HEK293 (cell line): ENCODE data around the gene SREBF1.
A peak's percentile ranks its signal among the peaks of the same experiment; 100 is the strongest.

Experiments used
- CTCF ChIA-PET: fragments of 350-600 bp; formaldehyde crosslinking; extraction: SDS; loops from one replicate; lab custom pipeline; 2021; ENCODE audit warnings: antibody characterized with exemption; lab: Yijun Ruan, JAX
- POLR2A ChIA-PET: fragments of 300-600 bp; formaldehyde crosslinking; extraction: SDS; loops from one replicate; lab custom pipeline; 2020; ENCODE audit warnings: antibody characterized with exemption, inconsistent platforms; lab: Yijun Ruan, JAX
- H3K27ac ChIP-seq: fragments of 200-500 bp; sonication (Bioruptor generic); 2 replicates; pipeline ENCODE4 v1.5.1; 2014; ENCODE audit warnings: low read depth, low read length, control low read depth, inconsistent platforms; ENCODE audit errors: extremely low read depth
- H3K36me3 ChIP-seq, 2 experiments: fragments of 200-500 bp in 1 of 2; sonication (Bioruptor generic) in 1 of 2; 1 replicate in 1 of 2; 2 replicates in 1 of 2; pipeline ENCODE4 v1.5.1; 2014 to 2017; ENCODE audit warnings: inconsistent platforms in 2 of 2, low read length in 2 of 2; ENCODE audit not compliant: control insufficient read depth in 2 of 2, insufficient read depth in 1 of 2
- H3K4me1 ChIP-seq: fragments of 200-500 bp; sonication (Bioruptor generic); 2 replicates; pipeline ENCODE4 v1.5.1; 2014; ENCODE audit warnings: mild to moderate bottlenecking, low read length, inconsistent platforms; ENCODE audit not compliant: control insufficient read depth, insufficient read depth
- H3K4me3 ChIP-seq: 2 replicates; pipeline ENCODE4 v1.5.1; 2011; ENCODE audit warnings: low read depth, mild to moderate bottlenecking, control low read depth, low read length, moderate library complexity
- H3K9me3 ChIP-seq: fragments of 200-500 bp; sonication (Bioruptor generic); 2 replicates; pipeline ENCODE4 v1.5.1; 2014; ENCODE audit warnings: low read depth, low read length, inconsistent platforms; ENCODE audit not compliant: control insufficient read depth, insufficient read depth
- KLF8 ChIP-seq: fragments of 450-650 bp; formaldehyde crosslinking; IDR thresholded peaks from 2 replicates; pipeline ENCODE4 v1.5.1; 2016; ENCODE audit warnings: missing biosample characterization, missing genetic modification characterization
- SETDB1 ChIP-seq: IDR thresholded peaks from one replicate; pipeline ENCODE4 v1.6.1; 2017; ENCODE audit warnings: mild to moderate bottlenecking, low read length, moderate library complexity, mixed read lengths; ENCODE audit not compliant: insufficient read length
- SP2 ChIP-seq: fragments of 450-650 bp; formaldehyde crosslinking; IDR thresholded peaks from 2 replicates; pipeline ENCODE4 v1.5.1; 2016; ENCODE audit warnings: missing biosample characterization, missing genetic modification characterization
- SP7 ChIP-seq: fragments of 450-650 bp; formaldehyde crosslinking; IDR thresholded peaks from 2 replicates; pipeline ENCODE4 v1.5.1; 2016; ENCODE audit warnings: missing biosample characterization, missing genetic modification characterization
- ZBTB17 ChIP-seq: fragments of 450-650 bp; formaldehyde crosslinking; IDR thresholded peaks from 2 replicates; pipeline ENCODE4 v1.5.1; 2016; ENCODE audit warnings: missing biosample characterization, missing genetic modification characterization
- ZBTB20 ChIP-seq: fragments of 450-650 bp; formaldehyde crosslinking; IDR thresholded peaks from 2 replicates; pipeline ENCODE4 v1.5.1; 2016; ENCODE audit warnings: missing biosample characterization, missing genetic modification characterization
- ZBTB48 ChIP-seq: fragments of 450-650 bp; formaldehyde crosslinking; IDR thresholded peaks from 2 replicates; pipeline ENCODE4 v1.5.1; 2016; ENCODE audit warnings: missing biosample characterization, missing genetic modification characterization
- ZBTB7A ChIP-seq: fragments of 450-650 bp; formaldehyde crosslinking; IDR thresholded peaks from 2 replicates; pipeline ENCODE4 v1.5.1; 2016; ENCODE audit warnings: low read depth, missing biosample characterization, missing genetic modification characterization
- ZNF112 ChIP-seq: fragments of 450-650 bp; formaldehyde crosslinking; IDR thresholded peaks from 2 replicates; pipeline ENCODE4 v1.5.0; 2017; ENCODE audit warnings: missing biosample characterization, missing genetic modification characterization
- ZNF24 ChIP-seq: fragments of 450-650 bp; formaldehyde crosslinking; IDR thresholded peaks from 2 replicates; pipeline ENCODE4 v1.5.1; 2016; ENCODE audit warnings: missing biosample characterization, missing genetic modification characterization
- ZNF391 ChIP-seq: fragments of 450-650 bp; formaldehyde crosslinking; IDR thresholded peaks from 2 replicates; pipeline ENCODE4 v1.5.1; 2016; ENCODE audit warnings: low read depth, missing biosample characterization, missing genetic modification characterization, borderline replicate concordance
- ZNF621 ChIP-seq: fragments of 450-650 bp; formaldehyde crosslinking; IDR thresholded peaks from 2 replicates; pipeline ENCODE4 v1.5.1; 2017; ENCODE audit warnings: missing biosample characterization, missing genetic modification characterization
- ZNF629 ChIP-seq: fragments of 450-650 bp; formaldehyde crosslinking; IDR thresholded peaks from 2 replicates; pipeline ENCODE4 v1.5.1; 2017; ENCODE audit warnings: missing biosample characterization, missing genetic modification characterization
- ZNF76 ChIP-seq: fragments of 450-650 bp; formaldehyde crosslinking; IDR thresholded peaks from 2 replicates; pipeline ENCODE4; 2016; ENCODE audit warnings: low read depth, missing biosample characterization, missing genetic modification characterization, borderline replicate concordance
- ZSCAN23 ChIP-seq: fragments of 450-650 bp; formaldehyde crosslinking; IDR thresholded peaks from 2 replicates; pipeline ENCODE4 v1.5.1; 2016; ENCODE audit warnings: missing biosample characterization, missing genetic modification characterization
- TF ChIP-seq, protein P1 (sequence below): fragments of 450-650 bp; formaldehyde crosslinking; IDR thresholded peaks from 2 replicates; pipeline ENCODE4 v1.5.1; 2017; ENCODE audit warnings: missing biosample characterization, missing genetic modification characterization
- TF ChIP-seq, protein P2 (sequence below): fragments of 450-650 bp; formaldehyde crosslinking; IDR thresholded peaks from 2 replicates; pipeline ENCODE4 v1.5.1; 2016; ENCODE audit warnings: missing biosample characterization, missing genetic modification characterization
- TF ChIP-seq, protein P3 (sequence below): fragments of 450-650 bp; formaldehyde crosslinking; IDR thresholded peaks from 2 replicates; pipeline ENCODE4 v1.5.1; 2016; ENCODE audit warnings: missing biosample characterization, missing genetic modification characterization
- TF ChIP-seq, protein P4 (sequence below): fragments of 450-650 bp; formaldehyde crosslinking; IDR thresholded peaks from 2 replicates; pipeline ENCODE4 v1.5.1; 2016; ENCODE audit warnings: missing biosample characterization, missing genetic modification characterization
- TF ChIP-seq, protein P5 (sequence below): fragments of 450-650 bp; formaldehyde crosslinking; IDR thresholded peaks from 2 replicates; pipeline ENCODE4 v1.5.1; 2016; ENCODE audit warnings: missing biosample characterization, missing genetic modification characterization
- TF ChIP-seq, protein P6 (sequence below): fragments of 450-650 bp; formaldehyde crosslinking; IDR thresholded peaks from 2 replicates; pipeline ENCODE4 v1.5.1; 2016; ENCODE audit warnings: missing biosample characterization, missing genetic modification characterization
- TF ChIP-seq, protein P7 (sequence below): fragments of 450-650 bp; formaldehyde crosslinking; IDR thresholded peaks from 2 replicates; pipeline ENCODE4 v1.5.1; 2016; ENCODE audit warnings: missing biosample characterization, missing genetic modification characterization
- TF ChIP-seq, protein P8 (sequence below): fragments of 450-650 bp; formaldehyde crosslinking; IDR thresholded peaks from 2 replicates; pipeline ENCODE4 v1.5.1; 2016; ENCODE audit warnings: missing biosample characterization, missing genetic modification characterization

Gene SREBF1

DNA sequence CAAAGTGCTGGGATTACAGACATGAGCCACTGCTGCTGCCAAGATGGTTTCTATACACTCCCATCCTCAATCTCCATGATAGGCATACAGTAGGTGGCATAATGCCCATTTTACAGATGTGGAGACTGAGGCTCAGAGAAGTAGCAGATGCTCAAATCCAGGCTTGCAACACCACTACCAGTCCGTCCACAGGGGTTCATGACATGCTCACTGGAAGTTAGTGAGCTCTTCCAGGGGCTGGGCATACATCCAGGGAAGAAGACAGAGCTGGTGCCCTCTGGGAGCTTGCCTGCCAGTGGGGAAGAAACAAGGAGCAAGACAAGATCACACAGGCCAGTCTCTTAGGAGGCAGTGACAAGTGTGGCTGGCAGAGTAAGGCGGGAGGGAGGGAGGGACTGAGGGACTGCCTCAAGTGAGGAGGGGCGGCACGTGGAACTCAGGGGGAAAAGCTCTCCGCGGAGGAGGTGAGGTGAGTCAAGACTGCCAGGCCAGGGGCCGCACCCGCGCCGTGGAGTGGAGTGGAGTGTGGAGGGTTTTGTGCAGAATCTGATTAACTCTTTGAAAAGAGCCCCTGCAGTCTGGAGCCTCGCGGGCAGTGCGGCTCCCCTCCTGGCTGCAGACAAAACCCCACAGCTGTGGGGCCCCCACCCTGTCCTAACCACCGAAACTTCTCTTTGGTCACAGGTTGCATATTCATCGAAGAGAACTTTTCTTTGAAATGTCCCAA, 27.9 kb downstream of the SREBF1 start:
- ChIA-PET CTCF (interaction anchor here (1.1 to 2.3 kb wide), 3 partner anchors 12 to 128 kb away, joined by 4 to 6 read pairs (median 5); no protein-coding TSS in a partner anchor), POLR2A (interaction anchor here (1.0 to 2.6 kb wide), 3 partner anchors 9 to 129 kb away, joined by 5 to 9 read pairs (median 5); partner anchors contain the start of gene SREBF1)
- H3K9me3 ChIP-seq = no peaks in the 10 kb centered on the region
- peaks cover 0 to 68% of the 10 kb centered on the region in 2 experiments; a peak in 2 of 3 replicates for H3K36me3 ChIP-seq
- no peak overlapping the region for H3K27ac ChIP-seq
- no peak overlapping the region for H3K4me3 ChIP-seq
- H3K4me1 ChIP-seq = peaks cover 6% of the 10 kb centered on the region
- TF ChIP-seq ZSCAN23 (tag by site-specific recombination) (0 out of 2 replicates have a peak, but pooled peaks have one; percentile 54), ZNF621 (tag by site-specific recombination) (no peak), SETDB1 (no peak), ZNF629 (0 out of 2 replicates have a peak, but pooled peaks have one; percentile 13), ZBTB7A (peak; percentile 27; the same call in 1 of the 2 replicates), ZBTB20 (no peak), ZNF391 (peak; percentile 65; the same call in 1 of the 2 replicates), SP7 (tag by site-specific recombination) (0 out of 2 replicates have a peak, but pooled peaks have one; percentile 34), ZNF24 (peak; percentile 60; the same call in 1 of the 2 replicates), ZNF112 (no peak), KLF8 (tag by site-specific recombination) (peak; percentile 85), ZBTB17 (peak; percentile 37), ZNF76 (tag by site-specific recombination) (peak; percentile 27; the same call in 1 of the 2 replicates), SP2 (tag by site-specific recombination) (peak; percentile 24; the same call in 1 of the 2 replicates), ZBTB48 (0 out of 2 replicates have a peak, but pooled peaks have one; percentile 27)
- TF ChIP-seq, protein P1, sequence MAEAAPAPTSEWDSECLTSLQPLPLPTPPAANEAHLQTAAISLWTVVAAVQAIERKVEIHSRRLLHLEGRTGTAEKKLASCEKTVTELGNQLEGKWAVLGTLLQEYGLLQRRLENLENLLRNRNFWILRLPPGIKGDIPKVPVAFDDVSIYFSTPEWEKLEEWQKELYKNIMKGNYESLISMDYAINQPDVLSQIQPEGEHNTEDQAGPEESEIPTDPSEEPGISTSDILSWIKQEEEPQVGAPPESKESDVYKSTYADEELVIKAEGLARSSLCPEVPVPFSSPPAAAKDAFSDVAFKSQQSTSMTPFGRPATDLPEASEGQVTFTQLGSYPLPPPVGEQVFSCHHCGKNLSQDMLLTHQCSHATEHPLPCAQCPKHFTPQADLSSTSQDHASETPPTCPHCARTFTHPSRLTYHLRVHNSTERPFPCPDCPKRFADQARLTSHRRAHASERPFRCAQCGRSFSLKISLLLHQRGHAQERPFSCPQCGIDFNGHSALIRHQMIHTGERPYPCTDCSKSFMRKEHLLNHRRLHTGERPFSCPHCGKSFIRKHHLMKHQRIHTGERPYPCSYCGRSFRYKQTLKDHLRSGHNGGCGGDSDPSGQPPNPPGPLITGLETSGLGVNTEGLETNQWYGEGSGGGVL (tag by site-specific recombination) = no peak
- TF ChIP-seq, protein P2, sequence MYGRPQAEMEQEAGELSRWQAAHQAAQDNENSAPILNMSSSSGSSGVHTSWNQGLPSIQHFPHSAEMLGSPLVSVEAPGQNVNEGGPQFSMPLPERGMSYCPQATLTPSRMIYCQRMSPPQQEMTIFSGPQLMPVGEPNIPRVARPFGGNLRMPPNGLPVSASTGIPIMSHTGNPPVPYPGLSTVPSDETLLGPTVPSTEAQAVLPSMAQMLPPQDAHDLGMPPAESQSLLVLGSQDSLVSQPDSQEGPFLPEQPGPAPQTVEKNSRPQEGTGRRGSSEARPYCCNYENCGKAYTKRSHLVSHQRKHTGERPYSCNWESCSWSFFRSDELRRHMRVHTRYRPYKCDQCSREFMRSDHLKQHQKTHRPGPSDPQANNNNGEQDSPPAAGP (tag by site-specific recombination) = peak; percentile 77
- TF ChIP-seq, protein P3, sequence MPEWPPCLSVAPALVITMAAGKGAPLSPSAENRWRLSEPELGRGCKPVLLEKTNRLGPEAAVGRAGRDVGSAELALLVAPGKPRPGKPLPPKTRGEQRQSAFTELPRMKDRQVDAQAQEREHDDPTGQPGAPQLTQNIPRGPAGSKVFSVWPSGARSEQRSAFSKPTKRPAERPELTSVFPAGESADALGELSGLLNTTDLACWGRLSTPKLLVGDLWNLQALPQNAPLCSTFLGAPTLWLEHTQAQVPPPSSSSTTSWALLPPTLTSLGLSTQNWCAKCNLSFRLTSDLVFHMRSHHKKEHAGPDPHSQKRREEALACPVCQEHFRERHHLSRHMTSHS (tag by site-specific recombination) = no peak
- TF ChIP-seq, protein P4, sequence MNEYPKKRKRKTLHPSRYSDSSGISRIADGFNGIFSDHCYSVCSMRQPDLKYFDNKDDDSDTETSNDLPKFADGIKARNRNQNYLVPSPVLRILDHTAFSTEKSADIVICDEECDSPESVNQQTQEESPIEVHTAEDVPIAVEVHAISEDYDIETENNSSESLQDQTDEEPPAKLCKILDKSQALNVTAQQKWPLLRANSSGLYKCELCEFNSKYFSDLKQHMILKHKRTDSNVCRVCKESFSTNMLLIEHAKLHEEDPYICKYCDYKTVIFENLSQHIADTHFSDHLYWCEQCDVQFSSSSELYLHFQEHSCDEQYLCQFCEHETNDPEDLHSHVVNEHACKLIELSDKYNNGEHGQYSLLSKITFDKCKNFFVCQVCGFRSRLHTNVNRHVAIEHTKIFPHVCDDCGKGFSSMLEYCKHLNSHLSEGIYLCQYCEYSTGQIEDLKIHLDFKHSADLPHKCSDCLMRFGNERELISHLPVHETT (tag by site-specific recombination) = peak; percentile 31; the same call in 1 of the 2 replicates
- TF ChIP-seq, protein P5, sequence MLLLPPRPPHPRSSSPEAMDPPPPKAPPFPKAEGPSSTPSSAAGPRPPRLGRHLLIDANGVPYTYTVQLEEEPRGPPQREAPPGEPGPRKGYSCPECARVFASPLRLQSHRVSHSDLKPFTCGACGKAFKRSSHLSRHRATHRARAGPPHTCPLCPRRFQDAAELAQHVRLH (tag by site-specific recombination) = peak; percentile 68; the same call in 1 of the 2 replicates
- TF ChIP-seq, protein P6, sequence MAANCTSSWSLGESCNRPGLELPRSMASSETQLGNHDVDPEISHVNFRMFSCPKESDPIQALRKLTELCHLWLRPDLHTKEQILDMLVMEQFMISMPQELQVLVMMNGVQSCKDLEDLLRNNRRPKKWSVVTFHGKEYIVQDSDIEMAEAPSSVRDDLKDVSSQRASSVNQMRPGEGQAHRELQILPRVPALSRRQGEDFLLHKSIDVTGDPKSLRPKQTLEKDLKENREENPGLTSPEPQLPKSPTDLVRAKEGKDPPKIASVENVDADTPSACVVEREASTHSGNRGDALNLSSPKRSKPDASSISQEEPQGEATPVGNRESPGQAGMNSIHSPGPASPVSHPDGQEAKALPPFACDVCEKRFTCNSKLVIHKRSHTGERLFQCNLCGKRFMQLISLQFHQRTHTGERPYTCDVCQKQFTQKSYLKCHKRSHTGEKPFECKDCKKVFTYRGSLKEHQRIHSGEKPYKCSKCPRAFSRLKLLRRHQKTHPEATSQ (tag by site-specific recombination) = peak; percentile 82; the same call in 1 of the 2 replicates
- TF ChIP-seq, protein P7, sequence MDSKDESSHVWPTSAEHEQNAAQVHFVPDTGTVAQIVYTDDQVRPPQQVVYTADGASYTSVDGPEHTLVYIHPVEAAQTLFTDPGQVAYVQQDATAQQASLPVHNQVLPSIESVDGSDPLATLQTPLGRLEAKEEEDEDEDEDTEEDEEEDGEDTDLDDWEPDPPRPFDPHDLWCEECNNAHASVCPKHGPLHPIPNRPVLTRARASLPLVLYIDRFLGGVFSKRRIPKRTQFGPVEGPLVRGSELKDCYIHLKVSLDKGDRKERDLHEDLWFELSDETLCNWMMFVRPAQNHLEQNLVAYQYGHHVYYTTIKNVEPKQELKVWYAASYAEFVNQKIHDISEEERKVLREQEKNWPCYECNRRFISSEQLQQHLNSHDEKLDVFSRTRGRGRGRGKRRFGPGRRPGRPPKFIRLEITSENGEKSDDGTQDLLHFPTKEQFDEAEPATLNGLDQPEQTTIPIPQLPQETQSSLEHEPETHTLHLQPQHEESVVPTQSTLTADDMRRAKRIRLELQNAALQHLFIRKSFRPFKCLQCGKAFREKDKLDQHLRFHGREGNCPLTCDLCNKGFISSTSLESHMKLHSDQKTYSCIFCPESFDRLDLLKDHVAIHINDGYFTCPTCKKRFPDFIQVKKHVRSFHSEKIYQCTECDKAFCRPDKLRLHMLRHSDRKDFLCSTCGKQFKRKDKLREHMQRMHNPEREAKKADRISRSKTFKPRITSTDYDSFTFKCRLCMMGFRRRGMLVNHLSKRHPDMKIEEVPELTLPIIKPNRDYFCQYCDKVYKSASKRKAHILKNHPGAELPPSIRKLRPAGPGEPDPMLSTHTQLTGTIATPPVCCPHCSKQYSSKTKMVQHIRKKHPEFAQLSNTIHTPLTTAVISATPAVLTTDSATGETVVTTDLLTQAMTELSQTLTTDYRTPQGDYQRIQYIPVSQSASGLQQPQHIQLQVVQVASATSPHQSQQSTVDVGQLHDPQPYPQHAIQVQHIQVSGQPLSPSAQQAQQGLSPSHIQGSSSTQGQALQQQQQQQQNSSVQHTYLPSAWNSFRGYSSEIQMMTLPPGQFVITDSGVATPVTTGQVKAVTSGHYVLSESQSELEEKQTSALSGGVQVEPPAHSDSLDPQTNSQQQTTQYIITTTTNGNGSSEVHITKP (tag by site-specific recombination) = 0 out of 2 replicates have a peak, but pooled peaks have one; percentile 19
- TF ChIP-seq, protein P8, sequence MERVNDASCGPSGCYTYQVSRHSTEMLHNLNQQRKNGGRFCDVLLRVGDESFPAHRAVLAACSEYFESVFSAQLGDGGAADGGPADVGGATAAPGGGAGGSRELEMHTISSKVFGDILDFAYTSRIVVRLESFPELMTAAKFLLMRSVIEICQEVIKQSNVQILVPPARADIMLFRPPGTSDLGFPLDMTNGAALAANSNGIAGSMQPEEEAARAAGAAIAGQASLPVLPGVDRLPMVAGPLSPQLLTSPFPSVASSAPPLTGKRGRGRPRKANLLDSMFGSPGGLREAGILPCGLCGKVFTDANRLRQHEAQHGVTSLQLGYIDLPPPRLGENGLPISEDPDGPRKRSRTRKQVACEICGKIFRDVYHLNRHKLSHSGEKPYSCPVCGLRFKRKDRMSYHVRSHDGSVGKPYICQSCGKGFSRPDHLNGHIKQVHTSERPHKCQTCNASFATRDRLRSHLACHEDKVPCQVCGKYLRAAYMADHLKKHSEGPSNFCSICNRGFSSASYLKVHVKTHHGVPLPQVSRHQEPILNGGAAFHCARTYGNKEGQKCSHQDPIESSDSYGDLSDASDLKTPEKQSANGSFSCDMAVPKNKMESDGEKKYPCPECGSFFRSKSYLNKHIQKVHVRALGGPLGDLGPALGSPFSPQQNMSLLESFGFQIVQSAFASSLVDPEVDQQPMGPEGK (tag by site-specific recombination) = no peak; the same call in 1 of the 2 replicates
